BJ (cell line): ENCODE measurements around the gene PRKCD. TPM values are rescaled to one million over a fixed set of nuclear protein-coding genes. Genes with fewer than 3 reads are reported as not detected.

ENCODE experiments used
- CTCF ChIA-PET: fragments of 350-600 bp; formaldehyde crosslinking; extraction: SDS; loops from one replicate; lab custom pipeline; 2021; ENCODE audit warnings: antibody characterized with exemption, inconsistent platforms; lab: Yijun Ruan, JAX
- POLR2A ChIA-PET: fragments of 300-600 bp; sonication (Branson Sonifier 250); formaldehyde crosslinking; extraction: SDS; loops from one replicate; lab custom pipeline; 2021; ENCODE audit warnings: antibody characterized with exemption; lab: Charles Lee
- DNase-seq: peaks from one replicate; pipeline ENCODE4 v3.0.0-alpha.2; 2011; ENCODE audit warnings: low read depth
- H3K27me3 ChIP-seq: 2 replicates; pipeline ENCODE4 v1.6.0; 2011; ENCODE audit warnings: low read length; ENCODE audit not compliant: control insufficient read depth, insufficient read depth
- H3K36me3 ChIP-seq: 2 replicates; pipeline ENCODE4 v1.5.1; 2011; ENCODE audit warnings: low read length; ENCODE audit not compliant: control insufficient read depth, insufficient read depth
- H3K4me3 ChIP-seq: 2 replicates; pipeline ENCODE4 v1.5.1; 2011; ENCODE audit warnings: low read depth, mild to moderate bottlenecking, control low read depth, low read length
- polyA plus RNA-seq: library from polyadenylated mRNA; depleted of rRNA; stranded (reverse); fragments of >200 nt; gene quantifications from 2 replicates; pipeline ENCODE4 v1.2.3, GENCODE V29; 2011
- TF ChIP-seq, protein P1 (sequence below): IDR thresholded peaks from 2 replicates; pipeline ENCODE4 v1.5.1; 2011; ENCODE audit warnings: low read depth, mild to moderate bottlenecking, control low read depth, inconsistent platforms, low read length, moderate library complexity; ENCODE audit not compliant: insufficient read depth

Gene PRKCD
- polyA plus RNA-seq, 1 experiment: 33.5 TPM

DNA sequence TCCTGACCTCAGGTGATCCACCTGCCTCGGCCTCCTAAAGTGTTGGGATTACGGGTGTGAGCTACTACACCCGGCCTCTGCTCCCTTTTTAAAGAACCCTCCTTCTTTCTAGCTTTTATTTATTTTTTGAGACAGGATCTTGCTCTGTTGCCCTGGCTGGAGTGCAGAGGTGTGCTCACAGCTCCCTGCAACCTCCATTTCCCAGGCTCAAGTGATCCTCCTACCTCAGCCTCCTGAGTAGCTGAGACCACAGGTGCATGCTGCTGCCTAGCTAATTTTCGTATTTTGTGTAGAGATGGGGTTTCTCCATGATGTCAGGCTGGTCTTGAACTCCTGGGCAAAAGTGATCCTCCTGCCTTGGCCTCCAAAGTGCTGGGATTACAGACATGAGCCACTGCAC is 60.3 kb downstream of the PRKCD start:
- no peak for DNase-seq
- TF ChIP-seq, protein P1, sequence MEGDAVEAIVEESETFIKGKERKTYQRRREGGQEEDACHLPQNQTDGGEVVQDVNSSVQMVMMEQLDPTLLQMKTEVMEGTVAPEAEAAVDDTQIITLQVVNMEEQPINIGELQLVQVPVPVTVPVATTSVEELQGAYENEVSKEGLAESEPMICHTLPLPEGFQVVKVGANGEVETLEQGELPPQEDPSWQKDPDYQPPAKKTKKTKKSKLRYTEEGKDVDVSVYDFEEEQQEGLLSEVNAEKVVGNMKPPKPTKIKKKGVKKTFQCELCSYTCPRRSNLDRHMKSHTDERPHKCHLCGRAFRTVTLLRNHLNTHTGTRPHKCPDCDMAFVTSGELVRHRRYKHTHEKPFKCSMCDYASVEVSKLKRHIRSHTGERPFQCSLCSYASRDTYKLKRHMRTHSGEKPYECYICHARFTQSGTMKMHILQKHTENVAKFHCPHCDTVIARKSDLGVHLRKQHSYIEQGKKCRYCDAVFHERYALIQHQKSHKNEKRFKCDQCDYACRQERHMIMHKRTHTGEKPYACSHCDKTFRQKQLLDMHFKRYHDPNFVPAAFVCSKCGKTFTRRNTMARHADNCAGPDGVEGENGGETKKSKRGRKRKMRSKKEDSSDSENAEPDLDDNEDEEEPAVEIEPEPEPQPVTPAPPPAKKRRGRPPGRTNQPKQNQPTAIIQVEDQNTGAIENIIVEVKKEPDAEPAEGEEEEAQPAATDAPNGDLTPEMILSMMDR: no peak
- Histone ChIP-seq H3K4me3 (no peak overlapping the region), H3K27me3 (no peaks in the 10 kb centered on the region), H3K36me3 (peaks cover 29% of the 10 kb centered on the region)
- ChIA-PET CTCF (interaction anchor here (0.6 to 3.3 kb wide), 6 partner anchors 9 to 107 kb away, joined by 3 to 12 read pairs (median 5); no protein-coding TSS in a partner anchor), POLR2A (no interaction called here)

DNA sequence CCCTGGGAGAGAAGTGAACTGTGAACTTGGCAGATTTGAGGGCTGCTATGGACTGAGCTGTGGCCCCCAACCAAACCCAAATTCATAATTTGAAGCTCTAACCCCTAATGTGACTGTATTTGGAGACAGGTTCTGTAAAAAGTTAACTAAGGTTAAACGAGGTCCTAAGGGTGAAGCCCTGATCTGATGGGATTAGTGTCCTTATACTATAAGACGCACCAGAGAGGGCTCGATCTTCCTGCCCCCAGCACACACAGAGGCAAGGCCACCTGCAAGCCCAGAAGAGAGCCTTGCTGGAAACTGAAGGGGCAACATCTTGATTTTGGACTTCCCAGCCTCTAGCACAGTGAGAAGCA is 60.8 kb downstream of the PRKCD start:
- no peak for DNase-seq
- TF ChIP-seq, protein P1: no peak
- Histone ChIP-seq H3K36me3 (peaks cover 34% of the 10 kb centered on the region), H3K4me3 (no peak overlapping the region), H3K27me3 (no peaks in the 10 kb centered on the region)
- ChIA-PET CTCF (interaction anchor here (0.6 to 3.3 kb wide), 5 partner anchors 9 to 50 kb away, joined by 3 to 12 read pairs (median 5); no protein-coding TSS in a partner anchor), POLR2A (no interaction called here)

DNA sequence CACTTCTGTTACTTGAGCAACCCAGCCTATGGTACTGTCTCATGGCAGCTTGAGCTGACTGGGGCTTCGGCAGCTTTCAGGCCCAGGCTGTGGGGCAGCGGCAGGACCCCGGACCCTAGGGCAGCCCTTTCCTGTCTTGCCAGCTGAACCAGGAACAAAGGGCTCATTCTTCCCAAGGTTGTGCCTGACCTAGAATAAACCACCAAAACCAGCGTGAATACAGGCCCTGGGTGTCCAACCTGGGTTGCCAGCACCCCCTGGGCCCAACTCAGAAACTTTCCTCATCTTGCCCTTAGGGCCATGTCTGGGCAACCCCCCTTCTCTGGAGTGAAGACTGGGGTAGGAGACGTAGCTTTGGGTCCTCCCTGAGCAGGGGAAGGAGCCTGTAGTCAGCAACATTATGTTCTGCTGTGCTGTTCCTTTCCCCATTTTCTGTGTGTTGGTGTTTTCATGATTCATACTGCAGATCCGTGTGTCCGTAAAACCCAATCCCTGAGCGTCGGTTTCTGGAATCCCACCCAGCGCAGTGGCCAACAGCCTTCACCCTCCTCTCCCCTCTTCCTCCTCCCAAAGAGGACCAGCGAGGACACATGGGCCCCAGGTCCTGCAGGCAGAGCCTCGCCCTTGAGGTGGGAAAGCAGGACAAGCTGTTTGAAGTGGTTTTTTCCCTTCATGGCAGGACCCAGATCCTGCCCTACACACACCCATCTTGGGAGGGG is 61.3 kb downstream of the PRKCD start:
- POLR2A ChIA-PET: no interaction called here
- Histone ChIP-seq H3K36me3 (peaks cover 38% of the 10 kb centered on the region), H3K27me3 (no peaks in the 10 kb centered on the region), H3K4me3 (no peak overlapping the region)
- no peak for DNase-seq
- TF ChIP-seq, protein P1: no peak
- CTCF ChIA-PET: interaction anchor here (0.6 to 3.3 kb wide), 5 partner anchors 8 to 88 kb away, joined by 3 to 12 read pairs (median 3); no protein-coding TSS in a partner anchor

DNA sequence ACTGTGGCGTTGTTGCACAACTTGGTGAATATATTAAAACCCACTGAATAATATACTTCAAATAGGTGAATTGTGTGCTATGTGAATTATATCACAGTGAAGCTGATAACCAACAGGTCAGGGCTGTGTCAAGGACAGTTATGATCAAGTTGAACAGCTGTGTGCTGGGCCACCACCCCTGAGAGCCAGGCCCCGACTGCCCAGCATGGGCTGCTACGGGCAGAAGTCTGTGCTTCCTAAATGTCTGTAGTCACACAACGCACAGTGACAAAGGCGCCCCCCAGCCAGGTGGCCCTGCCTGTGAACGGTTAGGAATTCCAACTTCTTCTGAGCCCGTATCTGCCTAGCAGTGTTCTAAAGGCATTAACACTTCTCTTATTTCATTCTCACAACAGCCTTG is 62.0 kb downstream of the PRKCD start:
- CTCF ChIA-PET: interaction anchor here (0.9 to 1.9 kb wide), 4 partner anchors 8 to 486 kb away, joined by 3 to 5 read pairs (median 3); no protein-coding TSS in a partner anchor
- H3K36me3 ChIP-seq: peaks cover 44% of the 10 kb centered on the region

DNA sequence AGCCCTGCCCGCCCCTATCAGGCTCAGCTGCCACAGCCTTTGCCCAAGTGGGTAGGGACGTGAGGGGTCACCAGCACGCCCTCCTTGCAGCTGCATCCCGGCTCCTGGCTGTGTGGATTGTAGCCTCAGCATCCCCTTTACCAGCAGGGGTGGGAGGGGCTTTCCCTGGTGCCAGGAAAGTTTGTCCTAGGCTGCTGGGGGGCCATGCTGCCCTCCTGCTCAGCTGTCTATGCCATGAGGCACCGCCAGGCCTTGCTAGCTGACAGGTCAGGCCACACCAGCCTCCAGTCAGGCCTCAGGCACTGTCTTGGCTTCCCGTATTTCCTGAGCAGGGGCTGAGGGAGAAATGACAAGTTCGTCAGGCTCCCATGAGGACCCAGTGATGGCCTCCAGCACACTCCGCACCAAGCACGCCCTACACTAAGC is 62.5 kb downstream of the PRKCD start:
- no peaks in the 10 kb centered on the region for H3K27me3 ChIP-seq
- TF ChIP-seq, protein P1: no peak
- H3K36me3 ChIP-seq: peaks cover 50% of the 10 kb centered on the region
- H3K4me3 ChIP-seq: no peak overlapping the region
- POLR2A ChIA-PET: no interaction called here
- CTCF ChIA-PET: interaction anchor here (1.1 kb wide), 1 partner anchor 485 kb away, joined by 3 read pairs; no protein-coding TSS in a partner anchor
- DNase-seq: no peak

More for the DNA sequence above, 62.0 kb downstream of the PRKCD start:
- TF ChIP-seq, protein P1: no peak
- DNase-seq: no peak
- Histone ChIP-seq H3K27me3 (no peaks in the 10 kb centered on the region), H3K4me3 (no peak overlapping the region)
- POLR2A ChIA-PET: no interaction called here
